Activated T-helper 2 cell treated with anti-CD3 and anti-CD28 coated beads, Interferon-gamma antibody, Interleukin-2, Interleukin-4, amounts not matched to agents 10 μg/mL and 5 μg/mL and 100 μg/mL, durations not matched to agents 14 hours and 24 hours and 36 hours (primary cell): ENCODE results near the gene HELZ. TPM values are rescaled to one million over a fixed set of nuclear protein-coding genes. Genes with fewer than 3 reads are reported as not detected.
"Not testable (repeated sequence)": the region's sequence is repeated elsewhere in the genome, so short reads cannot be mapped to it uniquely, and the experiment has no call there.

Experiments used
- DNase-seq: peaks from one replicate; pipeline ENCODE4 v3.0.0; 2021; ENCODE audit warnings: low spot score
- H3K27ac Mint-ChIP-seq: one replicate; pipeline ENCODE4 v1.8.0; 2021; ENCODE audit warnings: mixed read lengths
- H3K27me3 Mint-ChIP-seq: one replicate; pipeline ENCODE4 v1.8.0; 2021; ENCODE audit warnings: low read depth, mixed read lengths
- H3K36me3 Mint-ChIP-seq: one replicate; pipeline ENCODE4 v1.8.0; 2021; ENCODE audit warnings: low read depth, mixed read lengths
- H3K4me1 Mint-ChIP-seq: one replicate; pipeline ENCODE4 v1.8.0; 2021; ENCODE audit warnings: low read depth, mixed read lengths
- H3K4me3 Mint-ChIP-seq: one replicate; pipeline ENCODE4 v1.8.0; 2021; ENCODE audit warnings: low read depth, mild to moderate bottlenecking, moderate library complexity, mixed read lengths
- H3K9me3 Mint-ChIP-seq: one replicate; pipeline ENCODE4 v1.8.0; 2021; ENCODE audit warnings: mixed read lengths
- intact Hi-C: fragments of 100-400 bp; cut with micrococcal nuclease; formaldehyde crosslinking; loops from one replicate; pipeline ENCODE4 v1.15.1; 2023
- total RNA-seq: library from RNA; stranded (reverse); gene quantifications from 2 replicates; pipeline ENCODE4 v1.2.3, GENCODE V29; 2022

HELZ gene
- total RNA-seq, 1 donor from 2014 or later: 67.1 TPM

- peaks cover 22% of the 10 kb centered on the region for H3K4me1 Mint-ChIP-seq
- H3K36me3 Mint-ChIP-seq: no peaks in the 10 kb centered on the region
- no peak overlapping the region for H3K27ac Mint-ChIP-seq
- intact Hi-C loops: no loop called here
- no peak overlapping the region for H3K4me3 Mint-ChIP-seq
- no peak for DNase-seq
- peaks cover 6% of the 10 kb centered on the region for H3K9me3 Mint-ChIP-seq
- H3K27me3 Mint-ChIP-seq: no peaks in the 10 kb centered on the region
These were observed 13.9 kb upstream of the HELZ start for GRCh38 chr17:67258821-67259468.

GRCh38 chr17:67256075-67256732 lies 11.2 kb upstream of the HELZ start:
- Mint-ChIP-seq H3K4me1 (peaks cover 22% of the 10 kb centered on the region), H3K27me3 (peaks cover 7% of the 10 kb centered on the region), H3K9me3 (peaks cover 6% of the 10 kb centered on the region), H3K4me3 (no peak overlapping the region), H3K27ac (no peak overlapping the region), H3K36me3 (no peaks in the 10 kb centered on the region)
- no peak for DNase-seq
- intact Hi-C loops: no loop called here

GRCh38 chr17:67253384-67253783 lies 8.4 kb upstream of the HELZ start:
- Mint-ChIP-seq H3K27me3 (peaks cover 7% of the 10 kb centered on the region), H3K36me3 (no peaks in the 10 kb centered on the region), H3K9me3 (peaks cover 6% of the 10 kb centered on the region), H3K27ac (no peak overlapping the region), H3K4me3 (no peak overlapping the region), H3K4me1 (peaks cover 8% of the 10 kb centered on the region)
- intact Hi-C loops: no loop called here
- no peak for DNase-seq

GRCh38 chr17:67251586-67251985 lies 6.6 kb upstream of the HELZ start:
- not testable (repeated sequence) for H3K27me3 Mint-ChIP-seq

GRCh38 chr17:67248291-67248690 lies 3.3 kb upstream of the HELZ start:
- intact Hi-C loops: loop anchor here (10.0 kb wide), 1 partner anchor 107 kb away; no protein-coding TSS in a partner anchor
- Mint-ChIP-seq H3K27ac (no peak overlapping the region), H3K9me3 (no peaks in the 10 kb centered on the region), H3K27me3 (peaks cover 7% of the 10 kb centered on the region), H3K36me3 (peaks cover 11% of the 10 kb centered on the region), H3K4me1 (peaks cover 17% of the 10 kb centered on the region), H3K4me3 (peak overlapping the region; percentile 9)
- DNase-seq: no peak

More at GRCh38 chr17:67251586-67251985, 6.6 kb upstream of the HELZ start:
- H3K9me3 Mint-ChIP-seq, intact Hi-C loops, DNase-seq, H3K4me1 Mint-ChIP-seq, H3K36me3 Mint-ChIP-seq, H3K27ac Mint-ChIP-seq, H3K4me3 Mint-ChIP-seq: not testable (repeated sequence)

GRCh38 chr17:67247416-67247900 lies 2.5 kb upstream of the HELZ start:
- peak overlapping the region; percentile 3 for H3K4me3 Mint-ChIP-seq
- no peaks in the 10 kb centered on the region for H3K9me3 Mint-ChIP-seq
- H3K4me1 Mint-ChIP-seq: peaks cover 23% of the 10 kb centered on the region
- intact Hi-C loops: loop anchor here (10.0 kb wide), 1 partner anchor 107 kb away; no protein-coding TSS in a partner anchor
- peaks cover 18% of the 10 kb centered on the region for H3K36me3 Mint-ChIP-seq
- H3K27me3 Mint-ChIP-seq: peaks cover 4% of the 10 kb centered on the region
- no peak overlapping the region for H3K27ac Mint-ChIP-seq
- no peak for DNase-seq

- Mint-ChIP-seq H3K27ac (no peak overlapping the region), H3K36me3 (peaks cover 21% of the 10 kb centered on the region), H3K9me3 (no peaks in the 10 kb centered on the region), H3K27me3 (peaks cover 3% of the 10 kb centered on the region), H3K4me3 (peak overlapping the region; percentile 76), H3K4me1 (peaks cover 25% of the 10 kb centered on the region)
- intact Hi-C loops: loop anchor here (10.0 kb wide), 1 partner anchor 108 kb away; no protein-coding TSS in a partner anchor
- no peak for DNase-seq
These were observed 1.8 kb upstream of the HELZ start for GRCh38 chr17:67246653-67247415.

GRCh38 chr17:67246403-67246652 lies 1.3 kb upstream of the HELZ start:
- peaks cover 3% of the 10 kb centered on the region for H3K27me3 Mint-ChIP-seq
- intact Hi-C loops: loop anchor here (10.0 kb wide), 1 partner anchor 108 kb away; no protein-coding TSS in a partner anchor
- peaks cover 30% of the 10 kb centered on the region for H3K4me1 Mint-ChIP-seq
- peaks cover 26% of the 10 kb centered on the region for H3K36me3 Mint-ChIP-seq
- H3K9me3 Mint-ChIP-seq: no peaks in the 10 kb centered on the region
- no peak overlapping the region for H3K27ac Mint-ChIP-seq
- no peak for DNase-seq
- H3K4me3 Mint-ChIP-seq: peak overlapping the region; percentile 76

GRCh38 chr17:67245694-67246402 lies 852 bp upstream of the HELZ start:
- Mint-ChIP-seq H3K4me3 (peak overlapping the region; percentile 82), H3K36me3 (peaks cover 31% of the 10 kb centered on the region), H3K27ac (peak overlapping the region; percentile 63), H3K4me1 (peaks cover 35% of the 10 kb centered on the region), H3K9me3 (no peaks in the 10 kb centered on the region), H3K27me3 (peaks cover 3% of the 10 kb centered on the region)
- DNase-seq: peak; percentile 34
- intact Hi-C loops: loop anchor here (1.0 to 10.0 kb wide), 2 partner anchors 109 to 471 kb away; partner anchors contain the start of gene NOL11

- Mint-ChIP-seq H3K27me3 (peaks cover 3% of the 10 kb centered on the region), H3K4me1 (peaks cover 47% of the 10 kb centered on the region), H3K9me3 (no peaks in the 10 kb centered on the region), H3K4me3 (peak overlapping the region; percentile 86), H3K27ac (peak overlapping the region; percentile 75), H3K36me3 (peaks cover 44% of the 10 kb centered on the region)
- intact Hi-C loops: loop anchor here (1.0 to 10.0 kb wide), 2 partner anchors 110 to 473 kb away; partner anchors contain the start of gene NOL11
- DNase-seq: no peak
These were observed 444 bp downstream of the HELZ start for GRCh38 chr17:67244431-67245072.

GRCh38 chr17:67243284-67243683 lies 1.7 kb downstream of the HELZ start:
- H3K36me3 Mint-ChIP-seq: peaks cover 54% of the 10 kb centered on the region
- no peaks in the 10 kb centered on the region for H3K9me3 Mint-ChIP-seq
- H3K4me3 Mint-ChIP-seq: peak overlapping the region; percentile 86
- intact Hi-C loops: loop anchor here (10.0 kb wide), 1 partner anchor 112 kb away; no protein-coding TSS in a partner anchor
- DNase-seq: no peak
- peak overlapping the region; percentile 75 for H3K27ac Mint-ChIP-seq
- H3K4me1 Mint-ChIP-seq: peaks cover 50% of the 10 kb centered on the region
- peaks cover 3% of the 10 kb centered on the region for H3K27me3 Mint-ChIP-seq
